Aortic smooth muscle cell (primary cell): ENCODE data around the gene KIFBP. TPM values are rescaled to one million over a fixed set of nuclear protein-coding genes. Genes with fewer than 3 reads are reported as not detected.

Experiments
- total RNA-seq: library from RNA; depleted of rRNA; stranded (reverse); fragments of >200 nt; gene quantifications from 2 replicates; pipeline ENCODE4 v1.2.3, GENCODE V29; 2014

Gene KIFBP, protein sequence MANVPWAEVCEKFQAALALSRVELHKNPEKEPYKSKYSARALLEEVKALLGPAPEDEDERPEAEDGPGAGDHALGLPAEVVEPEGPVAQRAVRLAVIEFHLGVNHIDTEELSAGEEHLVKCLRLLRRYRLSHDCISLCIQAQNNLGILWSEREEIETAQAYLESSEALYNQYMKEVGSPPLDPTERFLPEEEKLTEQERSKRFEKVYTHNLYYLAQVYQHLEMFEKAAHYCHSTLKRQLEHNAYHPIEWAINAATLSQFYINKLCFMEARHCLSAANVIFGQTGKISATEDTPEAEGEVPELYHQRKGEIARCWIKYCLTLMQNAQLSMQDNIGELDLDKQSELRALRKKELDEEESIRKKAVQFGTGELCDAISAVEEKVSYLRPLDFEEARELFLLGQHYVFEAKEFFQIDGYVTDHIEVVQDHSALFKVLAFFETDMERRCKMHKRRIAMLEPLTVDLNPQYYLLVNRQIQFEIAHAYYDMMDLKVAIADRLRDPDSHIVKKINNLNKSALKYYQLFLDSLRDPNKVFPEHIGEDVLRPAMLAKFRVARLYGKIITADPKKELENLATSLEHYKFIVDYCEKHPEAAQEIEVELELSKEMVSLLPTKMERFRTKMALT
- 35.9 and 39.2 TPM in 2 replicates for total RNA-seq

GRCh38 chr10:68988530-68989316 lies at the start of gene KIFBP:
KIFBP (plus strand) TSS chr10:68988803; CDS start chr10:68988833, 30 bp downstream.

GRCh38 chr10:68955832-68956532 lies 32.6 kb upstream of the KIFBP start, which contains the start of gene DDX21:
DDX21 (plus strand) TSS chr10:68956170; CDS start chr10:68956226, 56 bp downstream.

Other genes starting within 250 kb of the KIFBP start
- under 0.01 and 0.06 TPM in 2 replicates for gene STOX1, start 161.3 kb upstream of the KIFBP start, total RNA-seq
- 45.9 and 51.9 TPM in 2 replicates for gene DDX50, start 87.5 kb upstream of the KIFBP start, total RNA-seq
- 43.5 and 68.3 TPM in 2 replicates for gene DDX21, start 32.6 kb upstream of the KIFBP start, total RNA-seq
- gene SRGN, start 99.3 kb downstream of the KIFBP start, total RNA-seq, result 257 and 310 TPM in 2 replicates
- 27.3 and 35.2 TPM in 2 replicates for gene VPS26A, start 135.4 kb downstream of the KIFBP start, total RNA-seq
- gene SUPV3L1, start 191.4 kb downstream of the KIFBP start, total RNA-seq, result 23.3 and 25.1 TPM in 2 replicates
- gene HKDC1, start 231.5 kb downstream of the KIFBP start, total RNA-seq, result 1.4 and 1.7 TPM in 2 replicates